ENCODE measurements around the gene ADAMTS12.

GRCh38 chr5:33886283-33886682, 5.5 kb downstream of the ADAMTS12 start:
- TF ChIP-seq EZH2 (IDR thresholded peaks at IDR 0.05) (no peak), ZFX (IDR thresholded peaks at IDR 0.05) (no peak), REST (IDR thresholded peaks at IDR 0.05; ENCODE audit: low read depth) (no peak), MAX (IDR thresholded peaks at IDR 0.05) (no peak)

All from HCT116 (cell line).